ENCODE measurements around the gene ZNF438. TPM values are rescaled to one million over a fixed set of nuclear protein-coding genes. Genes with fewer than 3 reads are reported as not detected.

Gene ZNF438
- total and polyA plus RNA-seq, 2 of the 8 experiments (the other 6 are each of a cell fraction or from before 2014, with no cell fraction given) = 0.95 to 1.7 TPM

DNA sequence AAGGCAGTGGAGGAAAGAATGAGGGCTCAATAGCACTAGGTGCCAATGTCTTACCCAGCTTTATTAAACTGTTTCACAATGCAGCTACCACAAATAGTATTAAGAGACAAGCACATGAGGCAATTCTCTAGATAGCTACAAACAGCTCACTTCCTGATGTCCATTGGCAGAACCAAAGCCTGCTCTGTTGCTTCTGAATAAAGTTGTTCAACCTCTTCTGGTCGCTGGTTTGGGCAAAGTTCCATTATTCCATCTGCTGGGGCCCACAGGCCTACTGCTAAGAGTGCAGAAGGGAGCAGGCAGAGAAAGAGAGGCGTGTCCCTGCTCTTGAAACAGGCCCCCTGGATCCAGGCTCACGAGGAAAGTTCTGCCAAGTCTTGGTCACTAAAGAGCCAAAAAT, 173.9 kb downstream of the ZNF438 start:
- no peak overlapping the region for H2AK5ac ChIP-seq (ENCODE audit: low read depth, low read length)
- H4K20me1 ChIP-seq (replicated peaks in 1 of 2; ENCODE audit: control insufficient read depth in 1 of 2, insufficient read depth in 2 of 2, low read length in 2 of 2) = no peaks in the 10 kb centered on the region
- no peaks in the 10 kb centered on the region for H3K9me3 ChIP-seq (ENCODE audit: insufficient read depth in 2 of 2, low read depth in 1 of 2, low read length in 1 of 2)
- H3K4me3 ChIP-seq (ENCODE audit: extremely low read depth in 1 of 4, insufficient read depth in 2 of 4, low read depth in 3 of 4, low read length in 4 of 4) = no peak overlapping the region
- no peaks in the 10 kb centered on the region for H3K27me3 ChIP-seq (replicated peaks in 1 of 4; ENCODE audit: control insufficient read depth in 3 of 4, extremely low read depth in 1 of 4, insufficient read depth in 3 of 4, low read length in 3 of 4)
- no peak overlapping the region for H2BK120ac ChIP-seq (replicated peaks; ENCODE audit: low read depth, low read length)
- no peak overlapping the region for H4K8ac ChIP-seq (ENCODE audit: extremely low read depth, insufficient read depth, low read length)
- no peaks in the 10 kb centered on the region for H3K23me2 ChIP-seq (ENCODE audit: low read depth, low read length)
- DNase-seq (ENCODE audit: low read depth in 1 of 2, low spot score in 2 of 2) (no peak), FAIRE-seq (no peak)
- no peak overlapping the region for H2BK15ac ChIP-seq (ENCODE audit: low read length)
- ChIA-PET CTCF (ENCODE audit: partially characterized antibody) (interaction anchor here (0.7 kb wide), 1 partner anchor 10 kb away, joined by 4 read pairs; no protein-coding TSS in a partner anchor), POLR2A (ENCODE audit: partially characterized antibody) (no interaction called here)
- H3K14ac ChIP-seq (ENCODE audit: insufficient read length) = no peak overlapping the region
- no peak overlapping the region for H4K91ac ChIP-seq (replicated peaks; ENCODE audit: insufficient read length, low read length)
- TF ChIP-seq ZNF274 (IDR thresholded peaks at IDR 0.05; ENCODE audit: borderline replicate concordance, extremely low read depth, low read length) = no peak
- no peak for TF ChIP-seq KDM1A (IDR thresholded peaks at IDR 0.05; ENCODE audit: borderline replicate concordance, low read length)
- TF ChIP-seq CREB1 (IDR thresholded peaks at IDR 0.05) = no peak
- TF ChIP-seq TCF12 (IDR thresholded peaks at IDR 0.05; ENCODE audit: low read depth, low read length) = no peak
- TF ChIP-seq, protein P1, sequence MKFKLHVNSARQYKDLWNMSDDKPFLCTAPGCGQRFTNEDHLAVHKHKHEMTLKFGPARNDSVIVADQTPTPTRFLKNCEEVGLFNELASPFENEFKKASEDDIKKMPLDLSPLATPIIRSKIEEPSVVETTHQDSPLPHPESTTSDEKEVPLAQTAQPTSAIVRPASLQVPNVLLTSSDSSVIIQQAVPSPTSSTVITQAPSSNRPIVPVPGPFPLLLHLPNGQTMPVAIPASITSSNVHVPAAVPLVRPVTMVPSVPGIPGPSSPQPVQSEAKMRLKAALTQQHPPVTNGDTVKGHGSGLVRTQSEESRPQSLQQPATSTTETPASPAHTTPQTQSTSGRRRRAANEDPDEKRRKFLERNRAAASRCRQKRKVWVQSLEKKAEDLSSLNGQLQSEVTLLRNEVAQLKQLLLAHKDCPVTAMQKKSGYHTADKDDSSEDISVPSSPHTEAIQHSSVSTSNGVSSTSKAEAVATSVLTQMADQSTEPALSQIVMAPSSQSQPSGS (IDR thresholded peaks at IDR 0.05; ENCODE audit: low read length) = no peak
- TF ChIP-seq RNF2 (IDR thresholded peaks at IDR 0.05; ENCODE audit: borderline replicate concordance, low read depth, low read length, missing control alignments, poor library complexity, severe bottlenecking) = no peak
- TF ChIP-seq SUZ12 (IDR thresholded peaks at IDR 0.05; ENCODE audit: low read length) = no peak
- no peak overlapping the region for H3K9ac ChIP-seq (replicated peaks in 1 of 4; ENCODE audit: extremely low read depth in 1 of 4, low read depth in 3 of 4, low read length in 3 of 4)
- no peak overlapping the region for H3K27ac ChIP-seq (ENCODE audit: low read depth, low read length)
- no peak overlapping the region for H3K4ac ChIP-seq (replicated peaks; ENCODE audit: insufficient read length, low read depth, low read length)
- H2BK20ac ChIP-seq (ENCODE audit: low read length) = no peak overlapping the region
- H4K5ac ChIP-seq (ENCODE audit: insufficient read length, low read depth, low read length) = no peak overlapping the region
- no peaks in the 10 kb centered on the region for H3K79me1 ChIP-seq (ENCODE audit: low read depth, low read length)
- no peaks in the 10 kb centered on the region for H3K36me3 ChIP-seq (ENCODE audit: control insufficient read depth in 2 of 4, insufficient read depth in 4 of 4, low read length in 3 of 4)
- 87% methylated on average over 3 of the region's 3 CpGs; no CpG with 5 or more reads in 1 of the 2 experiments for WGBS, 2 experiments (ENCODE audit: extremely low coverage in 1 of 2, insufficient coverage in 1 of 2, insufficient read length in 1 of 2, insufficient replicate concordance in 2 of 2, low coverage in 1 of 2, low lambda C conversion rate in 2 of 2, missing lambda C conversion rate in 1 of 2)
- H2AFZ ChIP-seq (ENCODE audit: low read length) = no peak overlapping the region
- H3K23ac ChIP-seq (ENCODE audit: insufficient read length) = no peak overlapping the region
- H3K56ac ChIP-seq (replicated peaks; ENCODE audit: insufficient read length, low read depth, low read length) = no peak overlapping the region
- peaks cover 0 to 7% (median 3%) of the 10 kb centered on the region in 4 experiments; a peak in 3 of 7 replicates for H3K4me1 ChIP-seq (replicated peaks in 1 of 4; ENCODE audit: control insufficient read depth in 3 of 4, insufficient read depth in 4 of 4, low read length in 3 of 4)
- no peaks in the 10 kb centered on the region for H3K79me2 ChIP-seq (ENCODE audit: control insufficient read depth in 1 of 2, insufficient read depth in 2 of 2, low read length in 2 of 2)
- no peak overlapping the region for H2BK5ac ChIP-seq (ENCODE audit: low read depth, low read length)
- no peak overlapping the region for H2BK12ac ChIP-seq (ENCODE audit: low read depth, low read length)
- H3K18ac ChIP-seq (ENCODE audit: extremely low read depth, low read length) = no peak overlapping the region
- H3K4me2 ChIP-seq (ENCODE audit: insufficient read depth in 1 of 2, low read depth in 2 of 2, low read length in 2 of 2) = no peak overlapping the region
